ENCODE results near the gene ERRFI1. TPM values are rescaled to one million over a fixed set of nuclear protein-coding genes. Genes with fewer than 3 reads are reported as not detected.

ERRFI1 gene
- total and polyA plus RNA-seq, 10 of the 15 experiments (the other 5 are each of a cell fraction or from before 2014, with no cell fraction given): 0.90 to 6.5 (median 3.1) TPM

GRCh38 chr1:8019229-8019620, 6.9 kb downstream of the ERRFI1 start:
- Histone ChIP-seq H3K4me3 (no peak overlapping the region), H2AFZ (ENCODE audit: control insufficient read depth, low read depth, low read length) (no peak overlapping the region), H3K79me2 (ENCODE audit: control insufficient read depth, insufficient read depth, low read length) (no peaks in the 10 kb centered on the region), H3K27me3 (replicated peaks in 1 of 2; ENCODE audit: control insufficient read depth in 2 of 2, insufficient read depth in 2 of 2, low read length in 1 of 2) (no peaks in the 10 kb centered on the region), H3K27ac (ENCODE audit: control insufficient read depth, insufficient read depth) (no peak overlapping the region), H3K9me3 (replicated peaks; ENCODE audit: control insufficient read depth, insufficient read depth, low read length) (no peaks in the 10 kb centered on the region), H3K36me3 (ENCODE audit: control insufficient read depth in 2 of 2, insufficient read depth in 2 of 2, low read length in 1 of 2) (no peaks in the 10 kb centered on the region), H3K4me2 (ENCODE audit: control insufficient read depth, insufficient read depth) (no peak overlapping the region), H3K9ac (ENCODE audit: control insufficient read depth, insufficient read depth, low read length) (no peak overlapping the region), H3K4me1 (ENCODE audit: control insufficient read depth, insufficient read depth, low read length) (no peaks in the 10 kb centered on the region), H4K20me1 (ENCODE audit: control insufficient read depth, insufficient read depth) (no peaks in the 10 kb centered on the region)
- BruUV-seq (replicated peaks): no TSS peak
- ChIA-PET POLR2A (interaction anchor here (0.6 kb wide), 1 partner anchor 670 kb away, joined by 3 read pairs; no protein-coding TSS in a partner anchor), RAD21 (ENCODE audit: unreplicated experiment) (interaction anchor here (0.6 to 8.1 kb wide), 3 partner anchors 50 to 699 kb away, joined by 3 to 96 read pairs (median 3); no protein-coding TSS in a partner anchor), SMC1A (ENCODE audit: uncharacterized antibody, unreplicated experiment) (interaction anchor here (0.5 to 10.0 kb wide), 6 partner anchors 37 to 295 kb away, joined by 3 to 79 read pairs (median 7); no protein-coding TSS in a partner anchor), CTCF (interaction anchor here (0.7 to 11.7 kb wide), 9 partner anchors 11 to 331 kb away, joined by 3 to 263 read pairs (median 4); no protein-coding TSS in a partner anchor)
- TF ChIP-seq BCL3 (IDR thresholded peaks at IDR 0.05; ENCODE audit: borderline replicate concordance, insufficient read depth, low read depth, low read length, poor library complexity, severe bottlenecking) (no peak), RAD51 (IDR thresholded peaks at IDR 0.05) (no peak), NFYB (IDR thresholded peaks at IDR 0.05; ENCODE audit: insufficient read depth, low read depth, low read length) (no peak), POLR2A (IDR thresholded peaks at IDR 0.05; ENCODE audit: low read depth, low read length) (no peak), MYC (IDR thresholded peaks at IDR 0.05; ENCODE audit: insufficient read depth, insufficient read length, insufficient replicate concordance, low read length, severe bottlenecking) (no peak), BACH1 (IDR thresholded peaks at IDR 0.05; ENCODE audit: borderline replicate concordance) (no peak), CBFB (IDR thresholded peaks at IDR 0.05; ENCODE audit: low read depth) (no peak), FOXM1 (IDR thresholded peaks at IDR 0.05; ENCODE audit: low read depth, low read length) (no peak)
- TF ChIP-seq, protein P1, sequence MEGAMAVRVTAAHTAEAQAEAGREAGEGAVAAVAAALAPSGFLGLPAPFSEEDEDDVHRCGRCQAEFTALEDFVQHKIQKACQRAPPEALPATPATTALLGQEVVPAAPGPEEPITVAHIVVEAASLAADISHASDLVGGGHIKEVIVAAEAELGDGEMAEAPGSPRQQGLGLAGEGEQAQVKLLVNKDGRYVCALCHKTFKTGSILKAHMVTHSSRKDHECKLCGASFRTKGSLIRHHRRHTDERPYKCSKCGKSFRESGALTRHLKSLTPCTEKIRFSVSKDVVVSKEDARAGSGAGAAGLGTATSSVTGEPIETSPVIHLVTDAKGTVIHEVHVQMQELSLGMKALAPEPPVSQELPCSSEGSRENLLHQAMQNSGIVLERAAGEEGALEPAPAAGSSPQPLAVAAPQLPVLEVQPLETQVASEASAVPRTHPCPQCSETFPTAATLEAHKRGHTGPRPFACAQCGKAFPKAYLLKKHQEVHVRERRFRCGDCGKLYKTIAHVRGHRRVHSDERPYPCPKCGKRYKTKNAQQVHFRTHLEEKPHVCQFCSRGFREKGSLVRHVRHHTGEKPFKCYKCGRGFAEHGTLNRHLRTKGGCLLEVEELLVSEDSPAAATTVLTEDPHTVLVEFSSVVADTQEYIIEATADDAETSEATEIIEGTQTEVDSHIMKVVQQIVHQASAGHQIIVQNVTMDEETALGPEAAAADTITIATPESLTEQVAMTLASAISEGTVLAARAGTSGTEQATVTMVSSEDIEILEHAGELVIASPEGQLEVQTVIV (IDR thresholded peaks at IDR 0.05; ENCODE audit: borderline replicate concordance, partially characterized antibody): no peak
- TF ChIP-seq, protein P2, sequence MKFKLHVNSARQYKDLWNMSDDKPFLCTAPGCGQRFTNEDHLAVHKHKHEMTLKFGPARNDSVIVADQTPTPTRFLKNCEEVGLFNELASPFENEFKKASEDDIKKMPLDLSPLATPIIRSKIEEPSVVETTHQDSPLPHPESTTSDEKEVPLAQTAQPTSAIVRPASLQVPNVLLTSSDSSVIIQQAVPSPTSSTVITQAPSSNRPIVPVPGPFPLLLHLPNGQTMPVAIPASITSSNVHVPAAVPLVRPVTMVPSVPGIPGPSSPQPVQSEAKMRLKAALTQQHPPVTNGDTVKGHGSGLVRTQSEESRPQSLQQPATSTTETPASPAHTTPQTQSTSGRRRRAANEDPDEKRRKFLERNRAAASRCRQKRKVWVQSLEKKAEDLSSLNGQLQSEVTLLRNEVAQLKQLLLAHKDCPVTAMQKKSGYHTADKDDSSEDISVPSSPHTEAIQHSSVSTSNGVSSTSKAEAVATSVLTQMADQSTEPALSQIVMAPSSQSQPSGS (IDR thresholded peaks at IDR 0.05; ENCODE audit: low read length): no peak
- no peak for ATAC-seq
- FAIRE-seq: no peak
- intact Hi-C loops (cut with micrococcal nuclease; ENCODE audit: unreplicated experiment): loop anchor here (5.0 kb wide), 1 partner anchor 37 kb away; no protein-coding TSS in a partner anchor
- WGBS (ENCODE audit: insufficient coverage, insufficient replicate concordance, low lambda C conversion rate, missing lambda C conversion rate): 80% methylated on average over 5 of the region's 5 CpGs
- DNase-seq (ENCODE audit: low read depth, low spot score): no peak
- in situ Hi-C loops (cut with MboI): loop anchor here (10.0 kb wide), 1 partner anchor 326 kb away; no protein-coding TSS in a partner anchor

Data from GM12878 (cell line).